BLaER1 treated with 17β-estradiol and CSF1 and Interleukin-3, amounts not matched to agents 10 nM and 100 nM (cell line): Measurements from ENCODE around the gene GLIPR1.
"Not testable (repeated sequence)": the region's sequence is repeated elsewhere in the genome, so short reads cannot be mapped to it uniquely, and the experiment has no call there.

Experiments used
- H3K27ac ChIP-seq, 11 experiments: shearing (Covaris generic); formaldehyde crosslinking; 2 replicates each; pipeline ENCODE4 v1.8.1; 2022
- H3K27me3 ChIP-seq, 11 experiments: shearing (Covaris generic); formaldehyde crosslinking; 2 replicates each; pipeline ENCODE4 v1.8.1; 2022
- H3K36me3 ChIP-seq, 11 experiments: shearing (Covaris generic); formaldehyde crosslinking; 2 replicates each; pipeline ENCODE4 v1.8.1; 2022
- H3K4me1 ChIP-seq, 10 experiments: shearing (Covaris generic); formaldehyde crosslinking; 2 replicates each; pipeline ENCODE4 v1.8.1; 2022
- H3K4me2 ChIP-seq, 11 experiments: shearing (Covaris generic); formaldehyde crosslinking; 2 replicates each; pipeline ENCODE4 v1.8.1; 2022
- H3K4me3 ChIP-seq, 10 experiments: shearing (Covaris generic); formaldehyde crosslinking; 2 replicates each; pipeline ENCODE4 v1.8.1; 2022
- H3K9ac ChIP-seq, 11 experiments: shearing (Covaris generic); formaldehyde crosslinking; 2 replicates each; pipeline ENCODE4 v1.8.1; 2022
- H3K9me3 ChIP-seq, 11 experiments: shearing (Covaris generic); formaldehyde crosslinking; replicated peaks in 1 of 11; 2 replicates each; pipeline ENCODE4 v1.8.1; 2022
- H4K20me1 ChIP-seq, 11 experiments: shearing (Covaris generic); formaldehyde crosslinking; 2 replicates each; pipeline ENCODE4 v1.8.1; 2022
- Cebpa-rat ChIP-seq, 11 experiments: shearing (Covaris generic); IDR thresholded peaks; 2 replicates each; pipeline ENCODE4 v1.8.1; 2022

The GLIPR1 gene

GRCh38 chr12:75481013-75481705 lies 604 bp downstream of the GLIPR1 start:
- H3K4me3 ChIP-seq: peak overlapping the region; percentile 1 to 85 (median 67); a peak in 18 of 20 replicates
- peaks cover 0 to 28% (median 0%) of the 10 kb centered on the region in 11 experiments; a peak in 8 of 22 replicates for H4K20me1 ChIP-seq
- H3K9ac ChIP-seq: peak overlapping the region; percentile 28 to 93 (median 81); a peak in 20 of 22 replicates
- peaks cover 44 to 83% (median 71%) of the 10 kb centered on the region in 10 experiments for H3K4me1 ChIP-seq
- H3K36me3 ChIP-seq: peaks cover 0 to 44% (median 10%) of the 10 kb centered on the region in 11 experiments; a peak in 13 of 22 replicates
- no peaks in the 10 kb centered on the region for H3K27me3 ChIP-seq
- peaks cover 0 to 6% (median 0%) of the 10 kb centered on the region in 11 experiments; a peak in 4 of 22 replicates for H3K9me3 ChIP-seq
- H3K4me2 ChIP-seq: peak overlapping the region; percentile 57 to 96 (median 86)
- peak overlapping the region; percentile 68 to 95 (median 89) for H3K27ac ChIP-seq
- no peak for TF ChIP-seq Cebpa-rat (IDR thresholded peaks at IDR 0.05)

GRCh38 chr12:75481774-75482173 lies 1.2 kb downstream of the GLIPR1 start:
- Histone ChIP-seq H3K27ac (peak overlapping the region; percentile 68 to 95 (median 89); a peak in 21 of 22 replicates), H3K4me3 (peak overlapping the region in 8 of 10 experiments; percentile 53 to 85 (median 74); a peak in 16 of 20 replicates), H3K4me2 (peak overlapping the region; percentile 57 to 96 (median 86)), H3K4me1 (peaks cover 44 to 84% (median 71%) of the 10 kb centered on the region in 10 experiments), H3K36me3 (peaks cover 0 to 50% (median 12%) of the 10 kb centered on the region in 11 experiments; a peak in 13 of 22 replicates), H3K27me3 (no peaks in the 10 kb centered on the region), H4K20me1 (peaks cover 0 to 34% (median 0%) of the 10 kb centered on the region in 11 experiments; a peak in 9 of 22 replicates), H3K9me3 (peaks cover 0 to 6% (median 0%) of the 10 kb centered on the region in 11 experiments; a peak in 4 of 22 replicates), H3K9ac (peak overlapping the region in 10 of 11 experiments; percentile 52 to 93 (median 82); a peak in 19 of 22 replicates)
- peak in 2 of 11 experiments; percentile 23 to 26; a peak in 2 of 22 replicates for TF ChIP-seq Cebpa-rat (IDR thresholded peaks at IDR 0.05)

- H3K27me3 ChIP-seq: no peaks in the 10 kb centered on the region
- peaks cover 0 to 58% (median 21%) of the 10 kb centered on the region in 11 experiments; a peak in 14 of 22 replicates for H3K36me3 ChIP-seq
- H3K4me1 ChIP-seq: peaks cover 44 to 84% (median 66%) of the 10 kb centered on the region in 10 experiments
- peak overlapping the region in 7 of 11 experiments; percentile 74 to 93 (median 84); a peak in 13 of 22 replicates for H3K9ac ChIP-seq
- TF ChIP-seq Cebpa-rat (IDR thresholded peaks at IDR 0.05): no peak
- peak overlapping the region; percentile 6 to 95 (median 89); a peak in 21 of 22 replicates for H3K27ac ChIP-seq
- H3K4me2 ChIP-seq: peak overlapping the region; percentile 57 to 96 (median 86)
- H3K9me3 ChIP-seq: peaks cover 0 to 9% (median 0%) of the 10 kb centered on the region in 11 experiments; a peak in 4 of 22 replicates
- H3K4me3 ChIP-seq: peak overlapping the region in 8 of 10 experiments; percentile 53 to 85 (median 74); a peak in 16 of 20 replicates
- peaks cover 0 to 43% (median 5%) of the 10 kb centered on the region in 11 experiments; a peak in 9 of 22 replicates for H4K20me1 ChIP-seq
These were observed 2.1 kb downstream of the GLIPR1 start for GRCh38 chr12:75482646-75483045.

GRCh38 chr12:75483431-75483830 lies 2.9 kb downstream of the GLIPR1 start:
- Histone ChIP-seq H3K27me3 (no peaks in the 10 kb centered on the region), H3K27ac (peak overlapping the region in 10 of 11 experiments; percentile 69 to 95 (median 90); a peak in 16 of 22 replicates), H3K4me2 (peak overlapping the region; percentile 57 to 96 (median 86); a peak in 19 of 22 replicates), H3K4me3 (peak overlapping the region in 7 of 10 experiments; percentile 56 to 85 (median 75); a peak in 15 of 20 replicates), H3K36me3 (peaks cover 0 to 66% (median 29%) of the 10 kb centered on the region in 11 experiments; a peak in 14 of 22 replicates), H3K4me1 (peaks cover 39 to 87% (median 59%) of the 10 kb centered on the region in 10 experiments), H3K9me3 (peaks cover 0 to 9% (median 0%) of the 10 kb centered on the region in 11 experiments; a peak in 4 of 22 replicates), H3K9ac (peak overlapping the region in 6 of 11 experiments; percentile 81 to 93 (median 86); a peak in 10 of 22 replicates), H4K20me1 (peaks cover 0 to 51% (median 5%) of the 10 kb centered on the region in 11 experiments; a peak in 10 of 22 replicates)
- TF ChIP-seq Cebpa-rat (IDR thresholded peaks at IDR 0.05): no peak

GRCh38 chr12:75484450-75484849 lies 3.9 kb downstream of the GLIPR1 start:
- peak overlapping the region in 7 of 11 experiments; percentile 81 to 96 (median 93); a peak in 14 of 22 replicates for H3K4me2 ChIP-seq
- H3K4me3 ChIP-seq: peak overlapping the region in 7 of 10 experiments; percentile 56 to 85 (median 75); a peak in 11 of 20 replicates
- peak overlapping the region in 3 of 11 experiments; percentile 35 to 92 (median 79); a peak in 2 of 22 replicates for H3K27ac ChIP-seq

GRCh38 chr12:75487308-75487707 lies 6.8 kb downstream of the GLIPR1 start:
- Histone ChIP-seq H3K4me2 (peak overlapping the region in 5 of 11 experiments; percentile 12 to 70 (median 50); a peak in 10 of 22 replicates), H4K20me1 (peaks cover 0 to 89% (median 20%) of the 10 kb centered on the region in 11 experiments; a peak in 12 of 22 replicates), H3K9ac (0 out of 22 replicates have a peak overlapping the region, but pooled peaks of 1 of the 11 experiments have one; percentile 8), H3K27ac (peak overlapping the region in 1 of 11 experiments; percentile 1; a peak in 2 of 22 replicates), H3K9me3 (peaks cover 0 to 9% (median 0%) of the 10 kb centered on the region in 11 experiments; a peak in 4 of 22 replicates), H3K27me3 (no peaks in the 10 kb centered on the region), H3K4me1 (peaks cover 11 to 77% (median 40%) of the 10 kb centered on the region in 10 experiments), H3K36me3 (peaks cover 0 to 98% (median 67%) of the 10 kb centered on the region in 11 experiments; a peak in 14 of 22 replicates), H3K4me3 (no peak overlapping the region)
- TF ChIP-seq Cebpa-rat (IDR thresholded peaks at IDR 0.05): no peak

More at GRCh38 chr12:75484450-75484849, 3.9 kb downstream of the GLIPR1 start:
- H4K20me1 ChIP-seq: peaks cover 0 to 61% (median 10%) of the 10 kb centered on the region in 11 experiments; a peak in 12 of 22 replicates
- peaks cover 0 to 76% (median 39%) of the 10 kb centered on the region in 11 experiments; a peak in 14 of 22 replicates for H3K36me3 ChIP-seq
- H3K27me3 ChIP-seq, H3K9me3 ChIP-seq: not testable (repeated sequence)
- H3K4me1 ChIP-seq: peaks cover 36 to 87% (median 50%) of the 10 kb centered on the region in 10 experiments
- H3K9ac ChIP-seq: peak overlapping the region in 5 of 11 experiments; percentile 81 to 93 (median 89); a peak in 7 of 22 replicates

GRCh38 chr12:75488553-75488952 lies 8.0 kb downstream of the GLIPR1 start:
- H3K4me2 ChIP-seq: peak overlapping the region in 4 of 11 experiments; percentile 19 to 52 (median 38); a peak in 2 of 22 replicates
- no peak overlapping the region for H3K4me3 ChIP-seq
- no peak overlapping the region for H3K27ac ChIP-seq
- TF ChIP-seq Cebpa-rat (IDR thresholded peaks at IDR 0.05): no peak
- no peaks in the 10 kb centered on the region for H3K27me3 ChIP-seq
- peaks cover 0 to 98% (median 27%) of the 10 kb centered on the region in 11 experiments; a peak in 12 of 22 replicates for H4K20me1 ChIP-seq
- peaks cover 3 to 84% (median 41%) of the 10 kb centered on the region in 10 experiments; a peak in 17 of 20 replicates for H3K4me1 ChIP-seq
- H3K9ac ChIP-seq: no peak overlapping the region
- peaks cover 0 to 3% (median 0%) of the 10 kb centered on the region in 11 experiments; a peak in 2 of 22 replicates for H3K9me3 ChIP-seq
- H3K36me3 ChIP-seq: peaks cover 0 to 98% (median 80%) of the 10 kb centered on the region in 11 experiments; a peak in 15 of 22 replicates

GRCh38 chr12:75489187-75489586 lies 8.6 kb downstream of the GLIPR1 start:
- H4K20me1 ChIP-seq: peaks cover 0 to 98% (median 28%) of the 10 kb centered on the region in 11 experiments; a peak in 12 of 22 replicates
- H3K4me1 ChIP-seq: peaks cover 3 to 84% (median 36%) of the 10 kb centered on the region in 10 experiments; a peak in 17 of 20 replicates
- H3K9ac ChIP-seq: no peak overlapping the region
- peaks cover 0 to 3% (median 0%) of the 10 kb centered on the region in 11 experiments; a peak in 1 of 22 replicates for H3K9me3 ChIP-seq
- peaks cover 0 to 98% (median 86%) of the 10 kb centered on the region in 11 experiments; a peak in 17 of 22 replicates for H3K36me3 ChIP-seq
- H3K4me2 ChIP-seq: peak overlapping the region in 5 of 11 experiments; percentile 3 to 52 (median 25); a peak in 7 of 22 replicates
- H3K27me3 ChIP-seq: no peaks in the 10 kb centered on the region
- H3K27ac ChIP-seq: no peak overlapping the region; a peak in 1 of 22 replicates
- TF ChIP-seq Cebpa-rat (IDR thresholded peaks at IDR 0.05): no peak
- no peak overlapping the region for H3K4me3 ChIP-seq
